Measurements from ENCODE around the gene PHF2. TPM values are rescaled to one million over a fixed set of nuclear protein-coding genes. Genes with fewer than 3 reads are reported as not detected.
"Not testable (repeated sequence)": the region's sequence is repeated elsewhere in the genome, so short reads cannot be mapped to it uniquely, and the experiment has no call there.

PHF2 gene
- total RNA-seq, 1 donor from 2014 or later: 36.5 TPM

GRCh38 chr9:93663877-93664548 lies 87.6 kb downstream of the PHF2 start:
- Mint-ChIP-seq H3K27me3 (no peaks in the 10 kb centered on the region), H3K9me3 (ENCODE audit: low read depth) (no peaks in the 10 kb centered on the region), H3K36me3 (ENCODE audit: insufficient read depth) (peaks cover 9% of the 10 kb centered on the region), H3K27ac (no peak overlapping the region), H3K4me1 (ENCODE audit: low read depth) (no peaks in the 10 kb centered on the region), H3K4me3 (ENCODE audit: low read depth) (no peak overlapping the region)
- TF ChIP-seq, protein P1, sequence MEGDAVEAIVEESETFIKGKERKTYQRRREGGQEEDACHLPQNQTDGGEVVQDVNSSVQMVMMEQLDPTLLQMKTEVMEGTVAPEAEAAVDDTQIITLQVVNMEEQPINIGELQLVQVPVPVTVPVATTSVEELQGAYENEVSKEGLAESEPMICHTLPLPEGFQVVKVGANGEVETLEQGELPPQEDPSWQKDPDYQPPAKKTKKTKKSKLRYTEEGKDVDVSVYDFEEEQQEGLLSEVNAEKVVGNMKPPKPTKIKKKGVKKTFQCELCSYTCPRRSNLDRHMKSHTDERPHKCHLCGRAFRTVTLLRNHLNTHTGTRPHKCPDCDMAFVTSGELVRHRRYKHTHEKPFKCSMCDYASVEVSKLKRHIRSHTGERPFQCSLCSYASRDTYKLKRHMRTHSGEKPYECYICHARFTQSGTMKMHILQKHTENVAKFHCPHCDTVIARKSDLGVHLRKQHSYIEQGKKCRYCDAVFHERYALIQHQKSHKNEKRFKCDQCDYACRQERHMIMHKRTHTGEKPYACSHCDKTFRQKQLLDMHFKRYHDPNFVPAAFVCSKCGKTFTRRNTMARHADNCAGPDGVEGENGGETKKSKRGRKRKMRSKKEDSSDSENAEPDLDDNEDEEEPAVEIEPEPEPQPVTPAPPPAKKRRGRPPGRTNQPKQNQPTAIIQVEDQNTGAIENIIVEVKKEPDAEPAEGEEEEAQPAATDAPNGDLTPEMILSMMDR (IDR thresholded peaks at IDR 0.05; ENCODE audit: unreplicated experiment): no peak
- no peak for DNase-seq (ENCODE audit: low spot score, unreplicated experiment)

DNA sequence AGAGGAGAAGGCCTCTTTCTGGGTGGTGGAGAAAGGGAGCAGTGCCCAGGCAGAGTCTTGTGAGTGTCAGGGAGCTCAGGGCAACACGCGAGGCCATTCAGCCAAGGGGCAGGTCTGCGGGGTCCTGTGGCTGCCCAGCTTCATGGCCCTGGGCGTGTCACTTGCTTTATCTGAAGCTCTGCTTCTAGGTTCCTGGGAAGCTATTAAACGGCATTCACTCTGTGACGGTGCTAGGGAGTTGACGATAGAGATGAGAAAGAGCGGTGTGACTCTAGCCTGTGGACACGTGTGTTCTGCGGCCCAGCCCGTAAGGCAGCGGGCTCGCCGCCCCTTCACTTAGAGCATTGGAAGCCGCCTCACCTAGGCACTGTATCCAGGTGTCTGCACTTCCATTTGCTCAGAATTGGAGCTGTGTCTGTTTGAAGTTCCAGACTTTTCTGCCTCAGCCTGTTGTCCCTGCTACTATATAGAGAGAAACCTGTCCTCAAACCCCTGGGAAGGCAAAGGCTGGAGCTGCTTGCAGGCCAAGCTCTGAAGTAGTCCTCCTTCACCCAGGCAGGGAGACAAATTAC lies 88.3 kb downstream of the PHF2 start:
- H3K36me3 Mint-ChIP-seq (ENCODE audit: insufficient read depth): peaks cover 9% of the 10 kb centered on the region
- H3K27ac Mint-ChIP-seq: no peak overlapping the region
- H3K9me3 Mint-ChIP-seq (ENCODE audit: low read depth): no peaks in the 10 kb centered on the region
- no peak for DNase-seq (ENCODE audit: low spot score, unreplicated experiment)
- H3K27me3 Mint-ChIP-seq: no peaks in the 10 kb centered on the region
- no peaks in the 10 kb centered on the region for H3K4me1 Mint-ChIP-seq (ENCODE audit: low read depth)
- no peak overlapping the region for H3K4me3 Mint-ChIP-seq (ENCODE audit: low read depth)
- TF ChIP-seq, protein P1 (IDR thresholded peaks at IDR 0.05; ENCODE audit: unreplicated experiment): no peak

DNA sequence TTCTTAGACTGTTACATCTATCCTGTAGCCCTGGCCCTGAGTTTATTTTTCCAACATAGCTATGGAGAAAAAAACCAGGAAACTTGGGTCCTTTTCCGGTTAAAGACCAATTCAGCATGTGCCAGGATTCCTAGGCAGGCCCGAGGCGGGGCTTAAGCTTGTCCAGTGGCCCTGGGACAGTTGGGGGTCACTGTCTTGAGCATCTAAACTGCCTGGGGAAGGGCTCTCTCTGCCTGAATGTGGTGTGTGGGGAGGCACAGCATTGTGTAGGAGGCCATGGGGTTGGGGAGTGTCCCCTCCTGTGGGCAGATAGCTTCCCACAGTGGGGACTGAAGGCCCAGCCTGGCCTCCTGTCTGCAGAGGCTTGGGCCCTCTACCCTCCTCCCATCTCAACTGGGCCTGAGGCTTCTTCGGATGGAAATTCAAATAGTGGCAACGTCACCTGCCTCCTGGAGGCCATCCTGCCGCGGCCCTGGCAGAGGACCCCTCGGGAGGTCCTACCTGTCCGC lies 88.8 kb downstream of the PHF2 start:
- Mint-ChIP-seq H3K9me3 (ENCODE audit: low read depth) (no peaks in the 10 kb centered on the region), H3K27ac (no peak overlapping the region), H3K4me1 (ENCODE audit: low read depth) (no peaks in the 10 kb centered on the region), H3K36me3 (ENCODE audit: insufficient read depth) (peaks cover 6% of the 10 kb centered on the region), H3K4me3 (ENCODE audit: low read depth) (no peak overlapping the region), H3K27me3 (no peaks in the 10 kb centered on the region)
- DNase-seq (ENCODE audit: low spot score, unreplicated experiment): no peak
- TF ChIP-seq, protein P1 (IDR thresholded peaks at IDR 0.05; ENCODE audit: unreplicated experiment): no peak

- no peaks in the 10 kb centered on the region for H3K27me3 Mint-ChIP-seq
- no peaks in the 10 kb centered on the region for H3K9me3 Mint-ChIP-seq (ENCODE audit: low read depth)
Measured at GRCh38 chr9:93665637-93666438, 89.5 kb downstream of the PHF2 start.

DNA sequence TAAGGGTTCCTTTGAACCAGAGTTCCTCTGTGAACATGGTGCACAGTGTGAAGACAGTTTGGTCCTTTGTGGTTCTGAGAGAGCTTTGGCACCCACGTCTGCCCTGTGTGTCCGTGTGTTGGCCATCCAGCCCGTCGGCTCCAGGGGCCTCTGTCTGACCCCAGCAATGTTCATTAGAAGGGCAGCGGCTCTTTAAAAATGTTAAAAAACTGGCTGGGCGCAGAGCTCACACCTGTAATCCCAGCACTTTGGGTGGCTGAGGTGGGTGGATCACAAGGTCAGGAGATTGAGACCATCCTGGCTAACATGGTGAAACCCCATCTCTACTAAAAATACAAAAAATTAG lies 90.0 kb downstream of the PHF2 start:
- not testable (repeated sequence) for H3K27me3 Mint-ChIP-seq; DNase-seq (ENCODE audit: low spot score, unreplicated experiment); H3K4me3 Mint-ChIP-seq (ENCODE audit: low read depth); H3K4me1 Mint-ChIP-seq (ENCODE audit: low read depth); H3K36me3 Mint-ChIP-seq (ENCODE audit: insufficient read depth); H3K27ac Mint-ChIP-seq; H3K9me3 Mint-ChIP-seq (ENCODE audit: low read depth)

More at GRCh38 chr9:93665637-93666438, 89.5 kb downstream of the PHF2 start:
- Mint-ChIP-seq H3K4me3 (ENCODE audit: low read depth) (no peak overlapping the region), H3K36me3 (ENCODE audit: insufficient read depth) (peaks cover 5% of the 10 kb centered on the region), H3K4me1 (ENCODE audit: low read depth) (no peaks in the 10 kb centered on the region), H3K27ac (no peak overlapping the region)
- DNase-seq (ENCODE audit: low spot score, unreplicated experiment): no peak
- TF ChIP-seq, protein P1 (IDR thresholded peaks at IDR 0.05; ENCODE audit: unreplicated experiment): no peak
